Endothelial cell of umbilical vein (primary cell): ENCODE measurements around the gene TTC4. TPM values are rescaled to one million over a fixed set of nuclear protein-coding genes. Genes with fewer than 3 reads are reported as not detected.

ENCODE experiments used
- BruUV-seq: library from RNA; stranded (reverse); fragments of 400-500 nt; replicated peaks from 2 replicates; lab custom pipeline; 2021; lab: Mats Ljungman, UMichigan
- CTCF ChIA-PET: fragments of 300-600, 350-600 bp; sonication (Branson Sonifier 250); formaldehyde crosslinking; loops from one replicate; lab custom pipeline; 2021; ENCODE audit warnings: antibody characterized with exemption, inconsistent platforms; lab: Charles Lee
- POLR2A ChIA-PET: fragments of 300-600, 350-600 bp; sonication (Branson Sonifier 250); formaldehyde crosslinking; loops from one replicate; lab custom pipeline; 2021; ENCODE audit warnings: antibody characterized with exemption, inconsistent platforms; lab: Charles Lee
- DNase-seq: peaks from one replicate; pipeline ENCODE4 v3.0.0-alpha.2; 2011; ENCODE audit warnings: low read depth, low spot score
- FAIRE-seq: peaks from 2 replicates; lab custom pipeline; 2011; peaks lifted over from hg19 to GRCh38; lab: Jason Lieb, UNC
- H2AFZ ChIP-seq: 2 replicates; pipeline ENCODE4 v1.6.0; 2012; ENCODE audit warnings: low read depth, low read length, control low read depth, inconsistent platforms
- H3K27ac ChIP-seq: 2 replicates; pipeline ENCODE4 v1.5.1; 2011; ENCODE audit warnings: low read depth, mild to moderate bottlenecking, control low read depth, low read length, moderate library complexity; ENCODE audit not compliant: insufficient read depth
- H3K27me3 ChIP-seq, 2 experiments: 2 replicates each; pipeline versions ENCODE4 v1.6.0 to v1.6.1; 2011; ENCODE audit warnings: low read length in 2 of 2, mixed read lengths in 1 of 2; ENCODE audit not compliant: control insufficient read depth in 2 of 2, insufficient read depth in 2 of 2
- H3K36me3 ChIP-seq, 2 experiments: 2 replicates in 1 of 2; 3 replicates in 1 of 2; pipeline ENCODE4 v1.5.1; 2011; ENCODE audit warnings: low read length in 2 of 2, mild to moderate bottlenecking in 1 of 2, moderate library complexity in 1 of 2; ENCODE audit not compliant: control insufficient read depth in 2 of 2, insufficient read depth in 2 of 2; ENCODE audit errors: extremely low read depth in 1 of 2
- H3K4me1 ChIP-seq: 3 replicates; pipeline ENCODE4 v1.5.1; 2011; ENCODE audit warnings: mild to moderate bottlenecking, low read length; ENCODE audit not compliant: control insufficient read depth, insufficient read depth; ENCODE audit errors: extremely low read depth
- H3K4me2 ChIP-seq: 2 replicates; pipeline ENCODE4 v1.6.1; 2011; ENCODE audit warnings: low read length, control low read depth, mixed read lengths; ENCODE audit not compliant: insufficient read depth
- H3K4me3 ChIP-seq, 3 experiments: fragments of 200-600 bp in 1 of 3; sonication (generic), shearing (Covaris generic) in 1 of 3; replicated peaks in 1 of 3; 2 replicates each; pipeline ENCODE4 v1.5.1; 2011 to 2016; ENCODE audit warnings: control low read depth in 3 of 3, low read length in 3 of 3, mild to moderate bottlenecking in 2 of 3, inconsistent platforms in 1 of 3, low read depth in 1 of 3, moderate library complexity in 1 of 3; ENCODE audit not compliant: insufficient read depth in 1 of 3
- H3K79me2 ChIP-seq: 2 replicates; pipeline ENCODE4 v1.6.0; 2012; ENCODE audit warnings: low read length, inconsistent platforms; ENCODE audit not compliant: control insufficient read depth, insufficient read depth
- H3K9ac ChIP-seq: replicated peaks from 2 replicates; pipeline ENCODE3; 2011; ENCODE audit warnings: low read length, control low read depth; ENCODE audit not compliant: insufficient read depth; ENCODE audit errors: extremely low read depth
- H3K9me1 ChIP-seq: replicated peaks from 3 replicates; pipeline ENCODE4 v1.6.0; 2011; ENCODE audit warnings: mild to moderate bottlenecking, low read length; ENCODE audit not compliant: control insufficient read depth, insufficient read depth; ENCODE audit errors: extremely low read depth
- H3K9me3 ChIP-seq: replicated peaks from 2 replicates; pipeline ENCODE4 v1.5.1; 2012; ENCODE audit warnings: low read length, inconsistent platforms; ENCODE audit not compliant: control insufficient read depth, insufficient read depth
- H4K20me1 ChIP-seq: replicated peaks from 2 replicates; pipeline ENCODE3; 2011; ENCODE audit warnings: mild to moderate bottlenecking, low read length; ENCODE audit not compliant: control insufficient read depth, insufficient read depth; ENCODE audit errors: extremely low read depth
- EZH2 ChIP-seq: IDR thresholded peaks from 2 replicates; pipeline ENCODE4 v1.6.1; 2012; ENCODE audit warnings: borderline replicate concordance, low read depth, mild to moderate bottlenecking, moderate library complexity, low read length, inconsistent platforms; ENCODE audit not compliant: severe bottlenecking
- FOS ChIP-seq: IDR thresholded peaks from 2 replicates; pipeline ENCODE4 v1.6.1; 2011; ENCODE audit warnings: mild to moderate bottlenecking, low read length, moderate library complexity, borderline replicate concordance; ENCODE audit not compliant: insufficient read depth
- GATA2 ChIP-seq: IDR thresholded peaks from 2 replicates; pipeline ENCODE4 v1.7.0; 2011; ENCODE audit warnings: low read depth, mild to moderate bottlenecking, moderate library complexity, mixed read lengths, low read length; ENCODE audit not compliant: insufficient read length, insufficient read depth
- JUN ChIP-seq: IDR thresholded peaks from 2 replicates; pipeline ENCODE4 v1.6.1; 2011; ENCODE audit warnings: borderline replicate concordance, low read depth; ENCODE audit not compliant: insufficient read length, insufficient read depth
- MAX ChIP-seq: IDR thresholded peaks from 2 replicates; pipeline ENCODE4 v1.6.1; 2011; ENCODE audit not compliant: insufficient read depth, insufficient read length
- MYC ChIP-seq: IDR thresholded peaks from one replicate; pipeline ENCODE4 v1.6.1; 2011; ENCODE audit warnings: mild to moderate bottlenecking, low read depth, low read length
- dilution Hi-C: fragments of 300-500 bp; cut with MboI; formaldehyde crosslinking; loops from one replicate; pipeline ENCODE4 v1.15.0; 2019; ENCODE audit warnings: low sequenced_read_pairs; ENCODE audit not compliant: extremely low pct_ligation_motif_present
- intact Hi-C: fragments of 100-400 bp; cut with micrococcal nuclease; formaldehyde crosslinking; loops from one replicate; pipeline ENCODE4 v1.10.0; 2022
- polyA plus RNA-seq, 4 experiments: library from polyadenylated mRNA; depleted of rRNA in 3 of 4; stranded (reverse) in 3 of 4; unstranded in 1 of 4; fragments of >200 nt; gene quantifications; 2 replicates each; pipeline versions ENCODE4 v1.2.1 to v1.2.3, GENCODE V29; 2011 to 2012; ENCODE audit warnings: missing spikeins in 1 of 4
- total RNA-seq: library from RNA; stranded (reverse); gene quantifications from 2 replicates; pipeline ENCODE4 v1.2.3, GENCODE V29; 2021
- TF ChIP-seq, protein P1 (sequence below), 2 donors: IDR thresholded peaks; 1 replicate in 1 of 2; 2 replicates in 1 of 2; pipeline ENCODE4 v1.5.1; 2011; ENCODE audit warnings: low read length in 2 of 2, mild to moderate bottlenecking in 2 of 2, moderate library complexity in 2 of 2, control low read depth in 1 of 2, inconsistent platforms in 1 of 2, low read depth in 1 of 2; ENCODE audit not compliant: insufficient read depth in 1 of 2; ENCODE audit errors: extremely low read depth in 1 of 2

Gene TTC4
- total and polyA plus RNA-seq, 2 donors (not counting 3 experiments of a cell fraction or from before 2014, with no cell fraction given): 19.2 to 28.8 TPM

DNA sequence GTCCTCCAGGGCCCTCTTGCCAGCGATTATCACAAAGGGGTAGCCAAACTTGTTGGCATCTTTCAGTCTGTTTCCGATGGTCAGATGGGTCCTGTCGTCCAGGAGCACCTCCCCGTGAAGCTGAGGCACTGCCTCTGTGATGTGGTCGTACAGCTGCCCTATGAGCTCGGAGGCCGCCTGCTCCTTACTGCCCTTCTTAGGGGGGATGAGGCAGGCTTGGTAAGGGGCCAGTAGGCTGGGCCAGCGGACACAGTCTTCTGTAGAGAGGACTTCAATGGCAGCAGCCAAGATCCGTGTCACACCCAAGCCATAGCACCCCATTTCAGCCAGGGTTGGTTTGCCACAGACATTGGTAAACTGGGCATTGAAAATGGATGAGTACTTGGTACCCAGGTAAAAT is 42.2 kb downstream of the TTC4 start:
- no peak overlapping the region for H3K9ac ChIP-seq
- peaks cover 0 to 11% of the 10 kb centered on the region in 2 experiments for H3K36me3 ChIP-seq
- ChIA-PET POLR2A (no interaction called here), CTCF (no interaction called here)
- no peak for TF ChIP-seq FOS
- TF ChIP-seq JUN: no peak
- TF ChIP-seq GATA2: no peak
- TF ChIP-seq EZH2: no peak
- TF ChIP-seq MYC: no peak
- no peak for TF ChIP-seq MAX
- TF ChIP-seq, protein P1, sequence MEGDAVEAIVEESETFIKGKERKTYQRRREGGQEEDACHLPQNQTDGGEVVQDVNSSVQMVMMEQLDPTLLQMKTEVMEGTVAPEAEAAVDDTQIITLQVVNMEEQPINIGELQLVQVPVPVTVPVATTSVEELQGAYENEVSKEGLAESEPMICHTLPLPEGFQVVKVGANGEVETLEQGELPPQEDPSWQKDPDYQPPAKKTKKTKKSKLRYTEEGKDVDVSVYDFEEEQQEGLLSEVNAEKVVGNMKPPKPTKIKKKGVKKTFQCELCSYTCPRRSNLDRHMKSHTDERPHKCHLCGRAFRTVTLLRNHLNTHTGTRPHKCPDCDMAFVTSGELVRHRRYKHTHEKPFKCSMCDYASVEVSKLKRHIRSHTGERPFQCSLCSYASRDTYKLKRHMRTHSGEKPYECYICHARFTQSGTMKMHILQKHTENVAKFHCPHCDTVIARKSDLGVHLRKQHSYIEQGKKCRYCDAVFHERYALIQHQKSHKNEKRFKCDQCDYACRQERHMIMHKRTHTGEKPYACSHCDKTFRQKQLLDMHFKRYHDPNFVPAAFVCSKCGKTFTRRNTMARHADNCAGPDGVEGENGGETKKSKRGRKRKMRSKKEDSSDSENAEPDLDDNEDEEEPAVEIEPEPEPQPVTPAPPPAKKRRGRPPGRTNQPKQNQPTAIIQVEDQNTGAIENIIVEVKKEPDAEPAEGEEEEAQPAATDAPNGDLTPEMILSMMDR (IDR thresholded peaks at IDR 0.05; ENCODE audit: extremely low read depth in 1 of 2, insufficient read depth in 1 of 2, low read depth in 1 of 2, low read length in 2 of 2): no peak
- H3K4me2 ChIP-seq: no peak overlapping the region
- no peak overlapping the region for H2AFZ ChIP-seq
- H3K27me3 ChIP-seq: no peaks in the 10 kb centered on the region
- intact Hi-C loops (no loop called here), dilution Hi-C loops (no loop called here)
- H4K20me1 ChIP-seq: no peaks in the 10 kb centered on the region
- DNase-seq: no peak
- no peak for FAIRE-seq
- no peak overlapping the region for H3K4me3 ChIP-seq
- BruUV-seq: no TSS peak
- H3K9me3 ChIP-seq: no peaks in the 10 kb centered on the region
- no peaks in the 10 kb centered on the region for H3K9me1 ChIP-seq
- H3K79me2 ChIP-seq: no peaks in the 10 kb centered on the region
- no peaks in the 10 kb centered on the region for H3K4me1 ChIP-seq
- no peak overlapping the region for H3K27ac ChIP-seq
